Chondrocyte (in vitro differentiated cells): Measurements from ENCODE around the gene TIPIN. TPM values are rescaled to one million over a fixed set of nuclear protein-coding genes. Genes with fewer than 3 reads are reported as not detected.

Experiments
- DNase-seq: peaks from one replicate; pipeline ENCODE4 v3.0.0; 2021; ENCODE audit warnings: mixed read lengths, low spot score
- H3K27ac Mint-ChIP-seq: one replicate; pipeline ENCODE4 v1.8.0; 2021; ENCODE audit warnings: mild to moderate bottlenecking, moderate library complexity, mixed read lengths; ENCODE audit not compliant: unreplicated experiment
- H3K27me3 Mint-ChIP-seq: 2 replicates; pipeline ENCODE4 v1.8.0; 2021; ENCODE audit warnings: low read depth, mixed read lengths
- H3K36me3 Mint-ChIP-seq: 2 replicates; pipeline ENCODE4 v1.8.0; 2021; ENCODE audit warnings: low read depth, mixed read lengths
- H3K4me1 Mint-ChIP-seq: 2 replicates; pipeline ENCODE4 v1.8.0; 2021; ENCODE audit warnings: low read depth, mild to moderate bottlenecking, mixed read lengths
- H3K4me3 Mint-ChIP-seq: one replicate; pipeline ENCODE4 v1.8.0; 2021; ENCODE audit warnings: mild to moderate bottlenecking, moderate library complexity, mixed read lengths; ENCODE audit not compliant: unreplicated experiment
- H3K9me3 Mint-ChIP-seq: 2 replicates; pipeline ENCODE4 v1.8.0; 2021; ENCODE audit warnings: low read depth, mixed read lengths
- CTCF ChIP-seq: fragments of 200-600 bp; sonication (generic); IDR thresholded peaks from 2 replicates; pipeline ENCODE4 v1.5.0; 2021; ENCODE audit warnings: antibody characterized with exemption, mild to moderate bottlenecking, moderate library complexity
- long read RNA-seq: library from polyadenylated mRNA; stranded (forward); transcript quantifications from one replicate; pipeline ENCODE4 v2.0.0, GENCODE V29; 2021
- total RNA-seq: library from RNA; stranded (reverse); gene quantifications from 3 replicates; pipeline ENCODE4 v1.2.1, GENCODE V29; 2021

Gene TIPIN
- total RNA-seq: 6.3 to 11.9 TPM (median 8.2 TPM) in 3 replicates
- long read RNA-seq, partial matches to known transcripts: 3 of 6 reads
- long read RNA-seq, other reads (novel, unspliced or antisense): 1 of 6 reads

GRCh38 chr15:66356359-66357236, at the start of gene TIPIN:
Gene TIPIN, minus strand, starts transcription at chr15:66356685. Its CDS starts 3,738 bp downstream, at chr15:66352947.
- Mint-ChIP-seq H3K27ac (peak within 1 kb of the TSS; percentile 87), H3K4me1 (peaks cover 14% of the 10 kb centered on the region)
- no peak for TF ChIP-seq CTCF

GRCh38 chr15:66405615-66406014, 49.1 kb upstream of the TIPIN start:
- peaks cover 75% of the 10 kb centered on the region for H3K4me1 Mint-ChIP-seq
- H3K27ac Mint-ChIP-seq: peak overlapping the region; percentile 69
- H3K4me3 Mint-ChIP-seq: no peak overlapping the region
- H3K36me3 Mint-ChIP-seq: peaks cover 3% of the 10 kb centered on the region
- H3K27me3 Mint-ChIP-seq: no peaks in the 10 kb centered on the region
- no peak for DNase-seq
- no peak for TF ChIP-seq CTCF
- H3K9me3 Mint-ChIP-seq: no peaks in the 10 kb centered on the region

More at GRCh38 chr15:66356359-66357236, at the start of gene TIPIN:
- Mint-ChIP-seq H3K9me3 (no peaks in the 10 kb centered on the region), H3K27me3 (no peaks in the 10 kb centered on the region), H3K36me3 (no peaks in the 10 kb centered on the region), H3K4me3 (peak within 1 kb of the TSS; percentile 83)
- peak; percentile 95 for DNase-seq

GRCh38 chr15:66405007-66405406, 48.5 kb upstream of the TIPIN start:
- Mint-ChIP-seq H3K27ac (peak overlapping the region; percentile 14), H3K36me3 (peaks cover 3% of the 10 kb centered on the region), H3K4me1 (peaks cover 78% of the 10 kb centered on the region), H3K27me3 (no peaks in the 10 kb centered on the region), H3K4me3 (no peak overlapping the region), H3K9me3 (no peaks in the 10 kb centered on the region)
- no peak for TF ChIP-seq CTCF
- DNase-seq: no peak

GRCh38 chr15:66404532-66404931, 48.0 kb upstream of the TIPIN start:
- Mint-ChIP-seq H3K4me1 (peaks cover 73% of the 10 kb centered on the region), H3K27me3 (no peaks in the 10 kb centered on the region), H3K9me3 (no peaks in the 10 kb centered on the region), H3K36me3 (peaks cover 3% of the 10 kb centered on the region), H3K27ac (no peak overlapping the region), H3K4me3 (no peak overlapping the region)
- no peak for DNase-seq
- TF ChIP-seq CTCF: peak; percentile 10

- no peak for DNase-seq
- Mint-ChIP-seq H3K36me3 (peaks cover 3% of the 10 kb centered on the region), H3K9me3 (no peaks in the 10 kb centered on the region), H3K27ac (no peak overlapping the region), H3K4me3 (no peak overlapping the region), H3K4me1 (peaks cover 69% of the 10 kb centered on the region), H3K27me3 (no peaks in the 10 kb centered on the region)
- TF ChIP-seq CTCF: no peak
Observed at GRCh38 chr15:66404122-66404521, 47.6 kb upstream of the TIPIN start.
